ENCODE results near the gene KIAA0825.

KIAA0825 gene

GRCh38 chr5:94288937-94289336, 329.5 kb downstream of the KIAA0825 start:
- no peak for DNase-seq

- DNase-seq = no peak
Measured at GRCh38 chr5:94285984-94286383, 332.4 kb downstream of the KIAA0825 start.

GRCh38 chr5:94283093-94283492, 335.3 kb downstream of the KIAA0825 start:
- no peak for DNase-seq

- DNase-seq = no peak
Measured at GRCh38 chr5:94281236-94281801, 337.1 kb downstream of the KIAA0825 start.

DNA sequence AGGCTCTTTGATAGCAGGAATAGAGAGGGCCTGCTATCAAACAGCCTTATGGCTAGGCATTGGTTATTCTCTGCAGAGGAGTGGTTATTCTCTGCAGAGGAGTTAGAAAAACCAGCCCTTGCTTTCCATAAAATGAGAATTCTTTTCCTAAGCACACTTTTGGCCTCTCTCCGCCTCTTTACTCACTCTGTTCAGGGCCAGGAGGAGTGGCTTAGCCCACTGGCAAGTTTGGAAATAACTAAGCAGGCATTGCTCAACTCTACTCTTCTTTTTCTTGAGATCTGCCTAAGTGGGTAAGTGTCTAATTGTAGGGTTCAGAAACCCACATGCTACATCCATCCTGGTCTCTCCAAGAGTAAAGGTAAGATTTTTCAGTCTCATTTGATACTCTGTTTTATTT, 341.7 kb downstream of the KIAA0825 start:
- no peak for DNase-seq

- no peak for DNase-seq
Measured at GRCh38 chr5:94276048-94276447, 342.4 kb downstream of the KIAA0825 start.

- no peak for DNase-seq
Measured at GRCh38 chr5:94274707-94275106, 343.7 kb downstream of the KIAA0825 start.

DNA sequence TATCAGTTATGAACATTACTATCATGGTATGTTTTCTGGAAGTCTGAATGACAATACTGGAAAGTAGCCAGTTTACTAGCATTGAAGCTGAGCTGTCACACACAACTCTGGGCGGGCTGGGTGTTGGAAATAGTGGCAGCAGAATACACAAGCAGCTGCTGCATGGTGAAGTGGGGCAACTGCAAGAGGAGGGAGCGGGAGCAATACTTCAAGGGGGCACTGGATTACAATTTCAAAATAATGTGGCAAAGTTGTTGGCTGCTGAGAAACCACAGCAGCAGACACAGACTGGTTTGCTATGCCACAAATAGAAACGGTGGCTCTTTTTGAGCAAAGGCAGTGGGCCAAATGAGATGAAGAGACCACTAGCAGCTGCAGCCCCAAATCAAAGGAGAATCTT, 350.2 kb downstream of the KIAA0825 start:
- no peak for DNase-seq

DNA sequence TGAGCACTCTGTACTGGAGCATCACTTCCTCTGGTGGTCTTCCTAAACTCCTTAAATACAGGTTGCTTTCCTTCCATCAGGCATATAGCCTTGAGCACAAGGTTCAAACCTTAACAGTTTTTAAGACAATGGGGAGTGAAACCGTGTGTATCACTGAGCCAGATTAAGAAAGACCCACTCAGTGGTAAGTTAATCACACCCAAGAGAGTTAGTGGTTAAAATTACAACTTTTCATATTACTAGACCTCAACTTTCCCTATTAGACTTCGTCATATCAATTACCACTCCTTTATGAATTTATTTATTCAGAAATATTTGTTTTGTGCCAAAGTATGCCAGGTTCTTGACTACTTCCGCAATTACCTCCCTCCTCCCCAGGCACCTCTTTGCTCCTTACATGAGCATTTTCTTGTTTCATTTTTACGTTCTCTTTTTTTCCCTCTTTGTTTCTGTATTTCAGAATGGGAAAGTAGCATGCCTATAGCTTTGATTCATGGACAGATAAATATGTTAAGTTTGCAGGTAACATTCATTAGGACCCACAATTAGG, 351.0 kb downstream of the KIAA0825 start:
- no peak for DNase-seq

DNA sequence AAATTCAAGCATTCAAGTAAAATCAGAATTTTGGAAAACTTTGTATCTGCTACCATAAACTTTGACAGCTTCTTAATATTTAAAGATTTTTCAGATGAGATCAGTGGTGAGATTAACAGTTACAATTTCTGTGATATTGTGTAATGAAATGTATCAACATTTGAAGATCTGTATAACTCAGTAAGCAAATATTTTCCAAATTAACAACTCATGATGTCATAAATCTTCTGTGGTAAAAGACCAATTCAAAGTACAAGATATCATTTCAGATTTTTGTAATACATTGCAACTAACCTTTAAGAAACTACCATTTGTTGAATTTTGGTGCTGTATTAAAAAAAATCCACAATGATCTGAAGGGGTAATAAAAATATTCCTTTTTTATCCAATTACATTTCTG, 352.2 kb downstream of the KIAA0825 start:
- no peak for DNase-seq

GRCh38 chr5:94263068-94263467, 355.3 kb downstream of the KIAA0825 start:
- DNase-seq = no peak

DNA sequence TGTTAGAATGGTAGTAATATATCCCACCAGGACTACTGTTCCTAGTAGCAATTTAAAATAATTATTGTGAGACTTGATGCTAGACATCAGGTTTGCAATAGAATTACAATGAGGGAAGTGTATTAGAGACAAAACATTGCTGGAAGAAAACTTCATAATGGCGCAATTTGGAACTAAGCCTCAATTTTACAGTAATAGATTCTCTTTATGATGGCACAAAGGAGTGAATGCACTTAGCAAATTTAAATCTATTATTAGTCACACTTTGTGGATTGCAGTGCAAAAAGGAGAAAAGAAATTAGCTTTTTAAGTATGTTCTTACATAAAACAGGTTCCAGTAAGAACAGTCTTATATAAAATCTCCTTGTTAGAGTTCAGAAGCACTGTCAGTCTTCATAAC, 358.3 kb downstream of the KIAA0825 start:
- DNase-seq = no peak

GRCh38 chr5:94254214-94254613, 364.2 kb downstream of the KIAA0825 start:
- DNase-seq = no peak

- DNase-seq = no peak
Measured at GRCh38 chr5:94250985-94251384, 367.4 kb downstream of the KIAA0825 start.

DNA sequence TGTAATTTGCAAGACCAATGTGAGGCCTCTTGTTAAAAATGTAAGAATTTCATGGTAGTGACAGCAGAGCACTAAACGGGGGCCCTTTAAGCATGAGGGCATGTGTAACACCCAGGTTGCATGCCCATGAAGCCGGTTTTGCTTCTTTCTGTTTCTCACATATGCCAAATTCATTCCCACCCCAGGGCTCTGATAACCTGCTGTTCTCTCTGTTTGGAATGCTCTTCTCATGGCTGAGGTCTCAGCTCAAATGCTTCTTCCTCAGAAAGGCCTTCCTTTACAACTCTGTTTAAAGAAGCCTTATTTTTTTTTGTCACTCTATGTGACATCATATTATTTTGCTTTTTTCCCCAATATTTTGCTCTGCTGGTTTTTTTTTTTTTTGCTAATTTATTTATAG, 369.0 kb downstream of the KIAA0825 start:
- DNase-seq = no peak

DNA sequence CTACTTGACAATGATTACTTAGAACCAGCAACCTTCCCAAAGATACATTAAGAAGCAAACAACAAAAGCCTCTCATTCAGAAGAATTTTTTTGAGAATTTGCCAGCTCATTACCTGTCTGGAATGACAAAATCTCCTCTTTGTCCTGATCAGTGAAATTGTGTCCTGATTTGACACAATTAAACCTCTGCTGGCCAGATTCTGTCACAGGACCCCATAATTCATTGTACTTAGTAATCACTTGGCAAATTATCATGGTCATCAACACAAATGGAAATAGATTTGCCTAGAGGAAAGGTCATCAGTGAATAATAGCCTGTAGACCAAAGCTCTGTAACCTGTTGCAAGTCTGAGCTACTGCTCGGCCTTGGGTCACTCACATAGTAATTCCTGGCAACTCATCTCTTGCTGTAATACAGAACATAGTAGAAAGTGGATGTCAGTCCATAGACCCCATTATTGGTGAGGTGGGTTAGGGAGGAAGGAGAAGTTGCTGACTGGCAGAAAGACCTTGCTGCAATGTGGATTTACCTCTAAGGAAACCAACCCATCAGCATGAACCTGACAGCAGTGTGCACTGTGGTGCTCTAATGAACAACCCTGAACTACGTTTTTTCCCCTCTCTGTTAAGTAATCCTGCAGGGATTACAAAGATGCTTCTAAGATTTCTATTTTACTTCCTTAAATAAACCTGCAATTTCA, 370.1 kb downstream of the KIAA0825 start:
- no peak for DNase-seq

DNA sequence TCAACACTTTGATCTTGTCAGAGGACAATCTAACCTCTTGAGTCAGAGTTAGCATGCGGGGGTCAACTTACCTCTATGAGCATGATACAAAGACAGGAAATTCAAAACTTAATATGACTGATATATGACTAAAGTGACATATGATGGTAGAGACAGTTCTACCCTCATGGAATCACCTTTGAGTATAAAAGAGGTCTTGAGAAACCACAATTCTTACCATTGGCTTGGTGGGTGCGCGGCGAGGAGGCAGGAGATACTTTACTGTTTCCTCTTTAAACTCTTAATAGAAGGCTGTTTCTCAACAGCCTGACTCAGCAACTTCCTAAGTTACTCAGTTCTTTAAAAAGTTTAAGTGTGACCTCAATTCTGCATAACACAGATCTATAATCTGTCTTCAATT, 372.8 kb downstream of the KIAA0825 start:
- DNase-seq = no peak

DNA sequence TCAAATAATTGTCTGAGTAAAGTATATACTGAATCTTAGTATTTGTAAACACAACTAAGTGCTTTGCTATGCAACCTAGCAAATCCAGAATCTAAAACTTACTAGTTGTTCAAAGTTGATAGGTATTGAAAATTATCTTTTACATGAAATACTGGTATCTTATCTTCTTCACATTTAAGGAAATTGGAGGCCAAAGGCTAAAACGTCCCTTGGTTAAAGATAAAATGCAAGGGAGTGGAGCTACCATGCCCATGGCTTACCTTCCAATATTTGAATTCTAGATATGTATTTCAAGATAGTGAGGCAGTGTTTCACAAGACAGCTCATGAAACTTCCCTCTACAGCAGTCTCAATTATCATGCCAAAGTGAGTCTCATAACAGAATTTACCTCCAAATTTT, 373.5 kb downstream of the KIAA0825 start:
- no peak for DNase-seq

DNA sequence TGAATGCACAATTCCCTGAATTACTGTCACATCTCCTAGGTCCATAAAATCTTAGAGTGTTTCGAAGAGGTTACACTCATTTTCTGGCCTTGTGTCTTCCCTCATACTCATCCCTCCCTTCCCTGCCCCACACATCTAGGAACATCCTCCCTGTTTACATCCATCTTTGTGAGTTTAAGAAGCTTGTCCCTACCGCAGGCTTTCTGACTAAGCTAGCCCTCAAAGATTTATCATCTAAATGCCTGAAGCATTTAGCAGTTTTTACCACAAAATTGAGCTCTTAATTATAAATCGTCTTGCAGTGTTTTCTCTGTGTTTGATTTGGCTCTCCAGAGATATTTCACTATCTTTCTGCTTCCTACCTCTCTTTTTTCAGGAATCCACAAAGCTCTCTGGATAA, 374.8 kb downstream of the KIAA0825 start:
- no peak for DNase-seq

- DNase-seq = no peak
Measured at GRCh38 chr5:94240993-94241651, 377.3 kb downstream of the KIAA0825 start.

DNA sequence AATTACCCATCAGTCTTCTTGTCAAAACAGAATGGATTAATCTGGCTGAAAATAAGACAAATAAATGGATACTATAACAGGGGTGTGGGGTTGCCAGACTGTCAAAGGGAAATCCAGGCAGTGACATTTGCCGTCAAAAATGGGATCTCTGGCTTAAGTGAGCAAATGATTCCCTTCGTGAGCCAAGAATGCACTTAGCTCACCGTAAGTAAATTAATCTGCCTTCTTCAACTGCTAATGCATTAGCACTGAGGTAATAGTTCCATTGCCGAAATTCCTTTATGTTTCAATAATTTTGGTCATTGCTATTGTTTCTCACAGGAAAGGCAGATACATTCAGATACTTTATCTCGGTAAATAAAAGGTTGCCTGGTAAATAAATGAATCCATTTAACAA, 377.8 kb downstream of the KIAA0825 start:
- no peak for DNase-seq

DNA sequence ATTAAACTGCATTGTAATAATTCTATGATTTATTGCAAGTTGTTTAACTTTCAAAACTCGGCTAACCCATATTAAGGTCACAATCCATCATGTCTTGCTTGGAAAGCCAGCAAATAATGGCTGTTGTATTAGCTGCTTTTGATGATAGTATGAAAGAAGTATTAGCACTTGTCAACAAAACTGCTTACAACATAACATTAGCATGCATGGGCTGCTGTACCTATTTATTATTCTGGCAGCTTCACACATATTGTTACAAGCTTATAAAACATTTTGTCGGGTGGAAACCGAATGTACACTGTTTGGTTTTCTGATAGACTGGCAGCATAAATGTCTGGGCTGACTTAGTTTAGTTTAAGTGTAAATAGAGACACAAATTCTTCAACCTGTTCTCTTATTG, 378.3 kb downstream of the KIAA0825 start:
- DNase-seq = no peak

DNA sequence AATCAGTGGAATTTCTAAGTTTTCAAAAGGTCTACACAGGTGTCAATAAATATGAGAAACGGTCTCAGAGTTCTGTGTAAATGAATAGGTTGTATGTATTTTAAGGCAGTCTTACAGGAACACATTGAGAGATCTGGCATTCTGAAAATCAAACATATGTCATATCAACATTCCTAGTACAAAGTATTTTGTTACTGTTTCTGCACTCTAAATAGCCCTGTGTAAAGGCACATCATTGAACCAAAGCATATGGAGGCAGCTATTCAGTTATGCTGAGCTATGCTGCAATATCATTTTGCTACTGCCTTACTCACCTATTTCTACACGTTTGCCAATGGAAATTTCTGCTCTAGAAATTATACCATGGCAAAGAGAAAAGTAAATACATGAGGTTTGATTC, 379.1 kb downstream of the KIAA0825 start:
- DNase-seq = no peak

- DNase-seq = no peak
Measured at GRCh38 chr5:94234987-94235386, 383.4 kb downstream of the KIAA0825 start.

All from activated T-cell treated with anti-CD3 and anti-CD28 coated beads for 4 hours (primary cell).